Small intestine (tissue), 7 donors: ENCODE results near the gene LARGE1. TPM values are rescaled to one million over a fixed set of nuclear protein-coding genes. Genes with fewer than 3 reads are reported as not detected.

Experiments used
- DNase-seq, 2 donors: peaks; one replicate each; pipeline versions ENCODE4 v3.0.0 to v3.0.0-alpha.2; 2013
- FAIRE-seq: peaks from 2 replicates; lab custom pipeline; 2012; peaks lifted over from hg19 to GRCh38; lab: Jason Lieb, UNC
- H3K27ac ChIP-seq, 3 donors: one replicate each; pipeline ENCODE4 v1.5.1; 2013; ENCODE audit warnings: low read length in 2 of 3, mild to moderate bottlenecking in 2 of 3, control low read depth in 1 of 3, inconsistent platforms in 1 of 3, low read depth in 1 of 3, moderate library complexity in 1 of 3
- H3K27me3 ChIP-seq, 3 donors: one replicate each; pipeline ENCODE4 v1.6.1; 2013; ENCODE audit warnings: low read length in 3 of 3, inconsistent platforms in 1 of 3; ENCODE audit not compliant: control insufficient read depth in 3 of 3, insufficient read depth in 3 of 3
- H3K36me3 ChIP-seq, 3 donors: one replicate each; pipeline ENCODE4 v1.6.1; 2013; ENCODE audit warnings: low read length in 3 of 3, inconsistent platforms in 1 of 3, low read depth in 1 of 3, mild to moderate bottlenecking in 1 of 3, moderate library complexity in 1 of 3; ENCODE audit not compliant: control insufficient read depth in 3 of 3, insufficient read depth in 2 of 3
- H3K4me1 ChIP-seq, 3 donors: one replicate each; pipeline ENCODE4 v1.6.1; 2013; ENCODE audit warnings: low read length in 2 of 3, inconsistent platforms in 1 of 3, low read depth in 1 of 3, mild to moderate bottlenecking in 1 of 3, moderate library complexity in 1 of 3; ENCODE audit not compliant: control insufficient read depth in 3 of 3, insufficient read depth in 2 of 3
- H3K4me3 ChIP-seq, 3 donors: one replicate each; pipeline ENCODE4 v1.5.1; 2013; ENCODE audit warnings: low read length in 3 of 3, control low read depth in 1 of 3, inconsistent platforms in 1 of 3, low read depth in 1 of 3, mild to moderate bottlenecking in 1 of 3, moderate library complexity in 1 of 3
- H3K9me3 ChIP-seq, 2 donors: one replicate each; pipeline ENCODE4 v1.6.1; 2013; ENCODE audit warnings: low read depth in 1 of 2, low read length in 1 of 2; ENCODE audit not compliant: control insufficient read depth in 2 of 2, insufficient read depth in 1 of 2
- WGBS, 3 donors: extraction: QIAGEN DNeasy Blood & Tissue Kit; methylation state at CpG; one replicate each; pipeline ENCODE4 v1.1.7; 2013; 5-methylcytosine and 5-hydroxymethylcytosine counted together
- polyA plus RNA-seq, 4 donors: library from polyadenylated mRNA; stranded (reverse) in 3 of 4; unstranded in 1 of 4; fragments of 200-250 nt in 3 of 4; fragments of 120-200 nt in 1 of 4; gene quantifications; one replicate each; pipeline versions ENCODE4 v1.2.1 to v1.2.3, GENCODE V29; 2013
- donor health status: healthy with polysubstance abuse.
- donor health status: control.
- donor health status: control.
- donor health status: Bipolar disorder and iron deficiency.
- donor health status: healthy.

The LARGE1 gene
- polyA plus RNA-seq, 4 donors, result 5.1 to 18.8 (median 8.0) TPM

- FAIRE-seq (no peak), DNase-seq (no peak)
- Histone ChIP-seq H3K36me3 (no peaks in the 10 kb centered on the region), H3K27ac (no peak overlapping the region), H3K27me3 (no peaks in the 10 kb centered on the region), H3K4me1 (no peaks in the 10 kb centered on the region), H3K9me3 (no peaks in the 10 kb centered on the region), H3K4me3 (no peak overlapping the region)
- WGBS, 3 donors, result 91 to 95% (median 95%) methylated on average over 11 of the region's 11 CpGs
Observed at GRCh38 chr22:33880986-33881385, 39.3 kb downstream of the LARGE1 start.

GRCh38 chr22:33879796-33880195, 40.5 kb downstream of the LARGE1 start:
- Histone ChIP-seq H3K4me3 (no peak overlapping the region), H3K27ac (no peak overlapping the region), H3K36me3 (no peaks in the 10 kb centered on the region), H3K27me3 (no peaks in the 10 kb centered on the region), H3K9me3 (no peaks in the 10 kb centered on the region), H3K4me1 (no peaks in the 10 kb centered on the region)
- DNase-seq, result no peak
- WGBS, 3 donors, result 84 to 90% (median 88%) methylated on average over 4 of the region's 4 CpGs
- FAIRE-seq, result no peak

GRCh38 chr22:33875316-33875715, 45.0 kb downstream of the LARGE1 start:
- FAIRE-seq, result no peak
- Histone ChIP-seq H3K4me1 (peaks cover 0 to 3% (median 0%) of the 10 kb centered on the region in 3 donors), H3K27ac (no peak overlapping the region), H3K27me3 (no peaks in the 10 kb centered on the region), H3K4me3 (no peak overlapping the region), H3K36me3 (no peaks in the 10 kb centered on the region), H3K9me3 (no peaks in the 10 kb centered on the region)
- 80 to 93% (median 90%) methylated on average over 6 of the region's 6 CpGs for WGBS, 3 donors
- DNase-seq, result no peak

- Histone ChIP-seq H3K4me1 (peaks cover 0 to 3% (median 0%) of the 10 kb centered on the region in 3 donors), H3K27me3 (no peaks in the 10 kb centered on the region), H3K36me3 (no peaks in the 10 kb centered on the region), H3K9me3 (no peaks in the 10 kb centered on the region), H3K27ac (no peak overlapping the region), H3K4me3 (no peak overlapping the region)
- WGBS, 3 donors, result 25 to 64% (median 37%) methylated on average over 7 of the region's 7 CpGs
- DNase-seq (peak in 1 of 2 donors; percentile 46), FAIRE-seq (no peak)
Observed at GRCh38 chr22:33874206-33874605, 46.1 kb downstream of the LARGE1 start.

GRCh38 chr22:33873666-33874065, 46.6 kb downstream of the LARGE1 start:
- WGBS, 3 donors, result 67 to 76% (median 76%) methylated on average over 2 of the region's 2 CpGs
- no peaks in the 10 kb centered on the region for H3K9me3 ChIP-seq
- no peaks in the 10 kb centered on the region for H3K36me3 ChIP-seq
- H3K4me1 ChIP-seq, result peaks cover 0 to 3% (median 0%) of the 10 kb centered on the region in 3 donors
- DNase-seq (no peak), FAIRE-seq (no peak)
- no peak overlapping the region for H3K27ac ChIP-seq
- H3K27me3 ChIP-seq, result no peaks in the 10 kb centered on the region
- no peak overlapping the region for H3K4me3 ChIP-seq

- Histone ChIP-seq H3K4me3 (no peak overlapping the region), H3K27ac (no peak overlapping the region), H3K36me3 (no peaks in the 10 kb centered on the region), H3K9me3 (no peaks in the 10 kb centered on the region), H3K4me1 (peaks cover 0 to 3% (median 0%) of the 10 kb centered on the region in 3 donors), H3K27me3 (no peaks in the 10 kb centered on the region)
- WGBS, 3 donors, result 44 to 56% (median 55%) methylated on average over 14 of the region's 14 CpGs
- DNase-seq, result peak in 1 of 2 donors; percentile 9
- no peak for FAIRE-seq
Observed at GRCh38 chr22:33873186-33873585, 47.1 kb downstream of the LARGE1 start.

GRCh38 chr22:33871935-33872334, 48.3 kb downstream of the LARGE1 start:
- Histone ChIP-seq H3K4me3 (no peak overlapping the region), H3K27me3 (no peaks in the 10 kb centered on the region), H3K4me1 (peaks cover 2 to 8% (median 3%) of the 10 kb centered on the region in 3 donors), H3K9me3 (no peaks in the 10 kb centered on the region), H3K27ac (peak overlapping the region in 1 of 3 donors; percentile 6), H3K36me3 (no peaks in the 10 kb centered on the region)
- FAIRE-seq, result no peak
- 62 to 78% (median 74%) methylated on average over 8 of the region's 8 CpGs for WGBS, 3 donors
- DNase-seq, result no peak

- no peak for FAIRE-seq
- Histone ChIP-seq H3K4me3 (no peak overlapping the region), H3K9me3 (no peaks in the 10 kb centered on the region), H3K27me3 (no peaks in the 10 kb centered on the region), H3K27ac (peak overlapping the region in 1 of 3 donors; percentile 47), H3K36me3 (no peaks in the 10 kb centered on the region), H3K4me1 (peaks cover 2 to 20% (median 8%) of the 10 kb centered on the region in 3 donors)
- DNase-seq, result no peak
- WGBS, 3 donors, result 77 to 86% (median 86%) methylated on average over 2 of the region's 2 CpGs
Observed at GRCh38 chr22:33869946-33870345, 50.3 kb downstream of the LARGE1 start.

GRCh38 chr22:33867971-33868370, 52.3 kb downstream of the LARGE1 start:
- DNase-seq (no peak), FAIRE-seq (no peak)
- Histone ChIP-seq H3K4me3 (no peak overlapping the region), H3K9me3 (no peaks in the 10 kb centered on the region), H3K4me1 (peaks cover 2 to 29% (median 8%) of the 10 kb centered on the region in 3 donors), H3K27ac (peak overlapping the region in 2 of 3 donors; percentile 70 to 74), H3K36me3 (no peaks in the 10 kb centered on the region), H3K27me3 (no peaks in the 10 kb centered on the region)
- WGBS, 3 donors, result 93% methylated on average over 9 of the region's 9 CpGs
